Neural cell (in vitro differentiated cells): Measurements from ENCODE around the gene DENND1A. TPM values are rescaled to one million over a fixed set of nuclear protein-coding genes. Genes with fewer than 3 reads are reported as not detected.

ENCODE experiments used
- H2AFZ ChIP-seq: fragments of 200-600, 300-800 bp; sonication (generic), shearing (Covaris generic); 2 replicates; pipeline ENCODE4 v1.6.0; 2014; ENCODE audit warnings: low read depth, mild to moderate bottlenecking, antibody characterized with exemption, low read length, moderate library complexity
- H3F3A ChIP-seq: fragments of 200-600 bp; shearing (Covaris generic); 2 replicates; pipeline ENCODE4 v1.6.1; 2016; ENCODE audit warnings: mild to moderate bottlenecking, moderate library complexity, mixed read lengths, antibody characterized with exemption, low read length; ENCODE audit not compliant: insufficient read depth, poor library complexity, severe bottlenecking
- H3K27ac ChIP-seq: fragments of 200-600, 300-800 bp; sonication (generic), shearing (Covaris generic); 2 replicates; pipeline ENCODE4 v1.5.1; 2014; ENCODE audit warnings: mild to moderate bottlenecking, low read length, moderate library complexity
- H3K27me3 ChIP-seq: fragments of 300-800, 200-600 bp; sonication (generic), shearing (Covaris generic); 2 replicates; pipeline ENCODE4 v1.6.0; 2014; ENCODE audit warnings: mild to moderate bottlenecking, low read depth, low read length, moderate library complexity; ENCODE audit not compliant: insufficient read depth
- H3K36me3 ChIP-seq: fragments of 300-800, 200-600 bp; sonication (generic), shearing (Covaris generic); 2 replicates; pipeline ENCODE4 v1.5.1; 2014; ENCODE audit warnings: mild to moderate bottlenecking, antibody characterized with exemption, low read length, moderate library complexity; ENCODE audit not compliant: insufficient read depth
- H3K4me2 ChIP-seq: fragments of 300-800, 200-600 bp; sonication (generic), shearing (Covaris generic); 2 replicates; pipeline ENCODE4 v1.6.0; 2014; ENCODE audit warnings: mild to moderate bottlenecking, low read length
- H3K4me3 ChIP-seq: fragments of 300-800, 200-600 bp; sonication (generic), shearing (Covaris generic); 2 replicates; pipeline ENCODE4 v1.5.1; 2014; ENCODE audit warnings: mild to moderate bottlenecking, low read length, moderate library complexity
- H3K79me2 ChIP-seq: fragments of 200-600 bp; shearing (Covaris generic); replicated peaks from 2 replicates; pipeline ENCODE4 v1.6.0; 2014; ENCODE audit warnings: mild to moderate bottlenecking, low read length, moderate library complexity; ENCODE audit not compliant: insufficient read depth
- H3K9ac ChIP-seq: fragments of 300-800, 200-600 bp; sonication (generic), shearing (Covaris generic); 2 replicates; pipeline ENCODE4 v1.6.1; 2016; ENCODE audit warnings: mild to moderate bottlenecking, low read length, mixed read lengths
- H3K9me2 ChIP-seq: fragments of 200-600 bp; shearing (Covaris generic); 2 replicates; pipeline ENCODE4 v1.6.1; 2016; ENCODE audit warnings: mild to moderate bottlenecking, low read length, mixed read lengths; ENCODE audit not compliant: insufficient read depth
- H3K9me3 ChIP-seq: fragments of 200-600, 300-800 bp; sonication (generic), shearing (Covaris generic); 2 replicates; pipeline ENCODE4 v1.6.1; 2016; ENCODE audit warnings: mild to moderate bottlenecking, mixed run types, low read length, moderate library complexity, mixed read lengths
- H4K20me1 ChIP-seq: fragments of 200-600 bp; shearing (Covaris generic); 2 replicates; pipeline ENCODE4 v1.6.1; 2016; ENCODE audit warnings: mild to moderate bottlenecking, mixed run types; ENCODE audit not compliant: insufficient read depth
- EP300 ChIP-seq: fragments of 450-650 bp; conservative IDR thresholded peaks from 2 replicates; pipeline ENCODE4 v1.6.1; 2014; ENCODE audit warnings: antibody characterized with exemption, mild to moderate bottlenecking, moderate library complexity; ENCODE audit not compliant: poor library complexity, severe bottlenecking
- EZH2 ChIP-seq: fragments of 200-600, 300-800 bp; shearing (Covaris generic), sonication (generic); IDR thresholded peaks from 2 replicates; pipeline ENCODE4 v1.6.1; 2014; ENCODE audit warnings: antibody characterized with exemption, low read length, borderline replicate concordance, mild to moderate bottlenecking; ENCODE audit not compliant: insufficient read depth, poor library complexity, severe bottlenecking
- MXI1 ChIP-seq: fragments of 450-650 bp; conservative IDR thresholded peaks from 2 replicates; pipeline ENCODE4 v1.6.1; 2014; ENCODE audit warnings: antibody characterized with exemption, mild to moderate bottlenecking; ENCODE audit not compliant: poor library complexity, severe bottlenecking
- POLR2AphosphoS5 ChIP-seq: IDR thresholded peaks from 2 replicates; pipeline ENCODE4 v1.6.1; 2012
- RAD21 ChIP-seq: fragments of 450-650 bp; conservative IDR thresholded peaks from 2 replicates; pipeline ENCODE4 v1.6.1; 2014; ENCODE audit warnings: antibody characterized with exemption, mild to moderate bottlenecking, moderate library complexity
- SMC3 ChIP-seq: fragments of 450-650 bp; conservative IDR thresholded peaks from 2 replicates; pipeline ENCODE4 v1.6.1; 2014; ENCODE audit warnings: antibody characterized with exemption, mild to moderate bottlenecking, moderate library complexity; ENCODE audit not compliant: poor library complexity
- TAF1 ChIP-seq: IDR thresholded peaks from 2 replicates; pipeline ENCODE4 v1.6.1; 2012; ENCODE audit warnings: low read depth
- polyA plus RNA-seq: library from polyadenylated mRNA; depleted of rRNA; stranded (reverse); fragments of >200 nt; gene quantifications from 2 replicates; pipeline ENCODE4 v1.2.3, GENCODE V29; 2014
- TF ChIP-seq, protein P1 (sequence below): IDR thresholded peaks from 2 replicates; pipeline ENCODE4 v1.6.1; 2012; ENCODE audit warnings: borderline replicate concordance
- TF ChIP-seq, protein P2 (sequence below): fragments of 450-650 bp; IDR thresholded peaks from 2 replicates; pipeline ENCODE4 v1.5.1; 2014; ENCODE audit warnings: antibody characterized with exemption, mild to moderate bottlenecking, moderate library complexity; ENCODE audit not compliant: poor library complexity, severe bottlenecking

Gene DENND1A
- polyA plus RNA-seq, 1 donor from 2014 or later: 2.3 TPM

DNA sequence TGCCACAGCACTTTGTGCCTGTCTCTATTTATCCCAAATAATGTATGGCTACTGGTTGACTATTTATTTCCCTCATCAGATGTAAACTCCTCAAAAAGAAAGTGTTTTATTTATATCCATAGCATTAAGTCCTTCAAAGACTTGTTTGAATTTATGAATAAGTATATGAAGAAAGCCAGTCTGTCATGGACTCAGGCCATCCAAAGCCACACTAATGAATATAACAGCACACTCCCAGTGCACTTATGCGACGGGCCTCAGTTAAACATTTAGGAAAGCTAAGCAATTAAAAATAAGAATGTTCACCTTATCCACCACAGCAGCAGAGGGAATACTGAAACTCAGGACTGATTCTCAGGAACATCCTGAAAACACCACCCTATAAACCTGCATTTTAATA lies 77.5 kb downstream of the DENND1A start:
- Histone ChIP-seq H3K9me2 (no peaks in the 10 kb centered on the region), H3K9me3 (no peaks in the 10 kb centered on the region), H3K27ac (no peak overlapping the region), H3F3A (no peaks in the 10 kb centered on the region), H4K20me1 (no peaks in the 10 kb centered on the region), H3K4me2 (no peak overlapping the region), H3K36me3 (no peaks in the 10 kb centered on the region), H3K4me3 (no peak overlapping the region), H3K79me2 (peaks cover 28% of the 10 kb centered on the region), H2AFZ (no peak overlapping the region), H3K9ac (no peak overlapping the region), H3K27me3 (no peaks in the 10 kb centered on the region)
- TF ChIP-seq RAD21: no peak

DNA sequence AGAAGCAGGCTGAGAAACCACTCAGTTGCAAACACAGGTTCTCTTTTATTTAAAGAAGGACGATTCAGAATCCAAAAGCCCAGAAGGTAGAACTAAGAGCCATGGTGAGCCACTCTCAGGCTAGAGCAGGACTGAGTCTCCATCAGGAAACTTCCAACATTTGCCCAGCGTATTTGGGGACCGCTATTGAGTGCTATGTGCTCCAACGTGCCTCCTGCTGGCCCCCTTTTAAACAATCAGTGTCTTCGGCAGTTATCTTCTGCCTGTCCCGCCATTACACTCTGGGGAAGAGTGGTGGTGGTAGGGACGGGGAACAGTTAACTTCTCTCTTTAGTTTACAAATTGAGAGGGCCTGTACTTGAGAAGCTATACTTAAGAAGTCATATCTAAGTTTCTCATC lies 78.1 kb downstream of the DENND1A start:
- no peaks in the 10 kb centered on the region for H4K20me1 ChIP-seq
- no peak overlapping the region for H3K27ac ChIP-seq
- no peaks in the 10 kb centered on the region for H3K9me3 ChIP-seq
- TF ChIP-seq, protein P1, sequence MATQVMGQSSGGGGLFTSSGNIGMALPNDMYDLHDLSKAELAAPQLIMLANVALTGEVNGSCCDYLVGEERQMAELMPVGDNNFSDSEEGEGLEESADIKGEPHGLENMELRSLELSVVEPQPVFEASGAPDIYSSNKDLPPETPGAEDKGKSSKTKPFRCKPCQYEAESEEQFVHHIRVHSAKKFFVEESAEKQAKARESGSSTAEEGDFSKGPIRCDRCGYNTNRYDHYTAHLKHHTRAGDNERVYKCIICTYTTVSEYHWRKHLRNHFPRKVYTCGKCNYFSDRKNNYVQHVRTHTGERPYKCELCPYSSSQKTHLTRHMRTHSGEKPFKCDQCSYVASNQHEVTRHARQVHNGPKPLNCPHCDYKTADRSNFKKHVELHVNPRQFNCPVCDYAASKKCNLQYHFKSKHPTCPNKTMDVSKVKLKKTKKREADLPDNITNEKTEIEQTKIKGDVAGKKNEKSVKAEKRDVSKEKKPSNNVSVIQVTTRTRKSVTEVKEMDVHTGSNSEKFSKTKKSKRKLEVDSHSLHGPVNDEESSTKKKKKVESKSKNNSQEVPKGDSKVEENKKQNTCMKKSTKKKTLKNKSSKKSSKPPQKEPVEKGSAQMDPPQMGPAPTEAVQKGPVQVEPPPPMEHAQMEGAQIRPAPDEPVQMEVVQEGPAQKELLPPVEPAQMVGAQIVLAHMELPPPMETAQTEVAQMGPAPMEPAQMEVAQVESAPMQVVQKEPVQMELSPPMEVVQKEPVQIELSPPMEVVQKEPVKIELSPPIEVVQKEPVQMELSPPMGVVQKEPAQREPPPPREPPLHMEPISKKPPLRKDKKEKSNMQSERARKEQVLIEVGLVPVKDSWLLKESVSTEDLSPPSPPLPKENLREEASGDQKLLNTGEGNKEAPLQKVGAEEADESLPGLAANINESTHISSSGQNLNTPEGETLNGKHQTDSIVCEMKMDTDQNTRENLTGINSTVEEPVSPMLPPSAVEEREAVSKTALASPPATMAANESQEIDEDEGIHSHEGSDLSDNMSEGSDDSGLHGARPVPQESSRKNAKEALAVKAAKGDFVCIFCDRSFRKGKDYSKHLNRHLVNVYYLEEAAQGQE: no peak
- TF ChIP-seq RAD21: no peak
- no peak for TF ChIP-seq TAF1
- no peak for TF ChIP-seq POLR2AphosphoS5
- no peak for TF ChIP-seq MXI1
- TF ChIP-seq, protein P2, sequence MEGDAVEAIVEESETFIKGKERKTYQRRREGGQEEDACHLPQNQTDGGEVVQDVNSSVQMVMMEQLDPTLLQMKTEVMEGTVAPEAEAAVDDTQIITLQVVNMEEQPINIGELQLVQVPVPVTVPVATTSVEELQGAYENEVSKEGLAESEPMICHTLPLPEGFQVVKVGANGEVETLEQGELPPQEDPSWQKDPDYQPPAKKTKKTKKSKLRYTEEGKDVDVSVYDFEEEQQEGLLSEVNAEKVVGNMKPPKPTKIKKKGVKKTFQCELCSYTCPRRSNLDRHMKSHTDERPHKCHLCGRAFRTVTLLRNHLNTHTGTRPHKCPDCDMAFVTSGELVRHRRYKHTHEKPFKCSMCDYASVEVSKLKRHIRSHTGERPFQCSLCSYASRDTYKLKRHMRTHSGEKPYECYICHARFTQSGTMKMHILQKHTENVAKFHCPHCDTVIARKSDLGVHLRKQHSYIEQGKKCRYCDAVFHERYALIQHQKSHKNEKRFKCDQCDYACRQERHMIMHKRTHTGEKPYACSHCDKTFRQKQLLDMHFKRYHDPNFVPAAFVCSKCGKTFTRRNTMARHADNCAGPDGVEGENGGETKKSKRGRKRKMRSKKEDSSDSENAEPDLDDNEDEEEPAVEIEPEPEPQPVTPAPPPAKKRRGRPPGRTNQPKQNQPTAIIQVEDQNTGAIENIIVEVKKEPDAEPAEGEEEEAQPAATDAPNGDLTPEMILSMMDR: no peak
- TF ChIP-seq EP300: no peak
- no peak for TF ChIP-seq EZH2
- TF ChIP-seq SMC3: no peak
- no peaks in the 10 kb centered on the region for H3F3A ChIP-seq
- no peak overlapping the region for H3K4me3 ChIP-seq
- no peaks in the 10 kb centered on the region for H3K36me3 ChIP-seq
- no peak overlapping the region for H3K9ac ChIP-seq
- H3K27me3 ChIP-seq: no peaks in the 10 kb centered on the region
- H3K79me2 ChIP-seq: peaks cover 22% of the 10 kb centered on the region
- no peak overlapping the region for H3K4me2 ChIP-seq
- H3K9me2 ChIP-seq: no peaks in the 10 kb centered on the region
- H2AFZ ChIP-seq: no peak overlapping the region

DNA sequence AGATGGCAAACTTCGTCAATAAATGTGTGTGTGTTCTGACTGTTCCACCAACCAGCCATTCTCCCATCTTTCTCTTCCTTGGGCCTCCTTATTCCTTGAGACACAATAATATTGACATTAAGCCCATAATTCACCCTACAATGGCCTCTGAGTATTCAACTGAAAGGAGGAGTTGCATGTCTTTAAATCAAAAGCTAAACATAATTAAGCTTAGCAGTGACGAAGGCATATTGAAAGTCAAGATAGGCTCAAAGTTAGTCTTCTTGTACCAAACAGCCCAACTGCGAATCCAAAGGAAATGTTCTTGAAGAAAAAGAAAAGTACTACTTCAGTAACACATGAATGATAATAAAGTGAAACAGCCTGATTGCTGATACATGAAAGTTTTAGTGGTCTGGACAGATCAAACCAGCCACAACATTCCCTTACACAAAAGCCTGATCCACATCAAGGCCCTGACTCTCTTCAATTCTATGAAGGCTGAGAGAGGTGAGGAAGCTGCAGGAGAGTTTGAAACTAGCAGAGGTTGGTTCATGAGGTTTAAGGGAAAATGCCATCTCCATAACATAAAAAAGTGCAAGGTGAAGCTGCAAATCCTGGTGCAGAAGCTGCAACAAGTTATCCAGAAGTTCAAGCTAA lies 81.4 kb downstream of the DENND1A start:
- no peaks in the 10 kb centered on the region for H3K9me3 ChIP-seq
- H3K79me2 ChIP-seq: peaks cover 13% of the 10 kb centered on the region
- no peaks in the 10 kb centered on the region for H3K9me2 ChIP-seq
- no peaks in the 10 kb centered on the region for H4K20me1 ChIP-seq
- TF ChIP-seq SMC3 (no peak), RAD21 (no peak), POLR2AphosphoS5 (no peak), TAF1 (no peak), MXI1 (no peak), EZH2 (no peak), EP300 (no peak)
- TF ChIP-seq, protein P1: no peak
- TF ChIP-seq, protein P2: no peak
- H3K9ac ChIP-seq: no peak overlapping the region
- no peaks in the 10 kb centered on the region for H3K27me3 ChIP-seq
- no peak overlapping the region for H3K4me3 ChIP-seq
- no peak overlapping the region for H3K4me2 ChIP-seq
- no peaks in the 10 kb centered on the region for H3K36me3 ChIP-seq
- no peak overlapping the region for H2AFZ ChIP-seq
- no peak overlapping the region for H3K27ac ChIP-seq
- no peaks in the 10 kb centered on the region for H3F3A ChIP-seq
